ENCODE results near the gene HDAC10.
A peak's percentile ranks its signal among the peaks of the same experiment; 100 is the strongest.
"Not testable (repeated sequence)": the region's sequence is repeated elsewhere in the genome, so short reads cannot be mapped to it uniquely, and the experiment has no call there.

The HDAC10 gene

GRCh38 chr22:50274771-50275170, 23.7 kb upstream of the HDAC10 start:
- no peaks in the 10 kb centered on the region for H3K27me3 ChIP-seq (ENCODE audit: control insufficient read depth in 1 of 2, insufficient read depth in 1 of 2, low read length in 2 of 2)
- H3K9me3 ChIP-seq (ENCODE audit: control insufficient read depth, low read length), result no peaks in the 10 kb centered on the region
- H2AFZ ChIP-seq (ENCODE audit: low read depth, low read length), result no peak overlapping the region
- no peak overlapping the region for H3K14ac ChIP-seq (ENCODE audit: low read length in 2 of 2)
- H2BK12ac ChIP-seq (ENCODE audit: low read length in 2 of 2), result no peak overlapping the region
- H4K8ac ChIP-seq (ENCODE audit: low read length), result no peak overlapping the region
- H2BK5ac ChIP-seq (ENCODE audit: low read depth, low read length, poor library complexity, severe bottlenecking), result no peak overlapping the region
- no peak overlapping the region for H2AK5ac ChIP-seq (ENCODE audit: low read length, severe bottlenecking)
- no peak overlapping the region for H3K4me2 ChIP-seq (ENCODE audit: low read length, poor library complexity, severe bottlenecking)
- no peak overlapping the region for H3K18ac ChIP-seq (ENCODE audit: low read depth in 1 of 2, low read length in 2 of 2)
- H3K27ac ChIP-seq (ENCODE audit: low read length, poor library complexity, severe bottlenecking), result no peak overlapping the region
- no peak overlapping the region for H3K23ac ChIP-seq (ENCODE audit: low read length in 2 of 2)
- H3K4me3 ChIP-seq (ENCODE audit: insufficient read depth in 1 of 2, low read depth in 1 of 2, low read length in 2 of 2), result no peak overlapping the region
- H3K79me1 ChIP-seq (replicated peaks; ENCODE audit: low read length, poor library complexity, severe bottlenecking), result peaks cover 8% of the 10 kb centered on the region
- H4K91ac ChIP-seq (ENCODE audit: low read length), result no peak overlapping the region
- whole genome bisulfite sequencing, result 70% methylated on average over 7 of the region's 7 CpGs
- H2BK15ac ChIP-seq (ENCODE audit: low read depth, poor library complexity, severe bottlenecking), result no peak overlapping the region
- DNase-seq, result no peak
- H3K4me1 ChIP-seq (ENCODE audit: control insufficient read depth, insufficient read depth, low read depth, low read length), result peaks cover 35% of the 10 kb centered on the region
- H3K36me3 ChIP-seq (ENCODE audit: control insufficient read depth in 1 of 2, insufficient read depth in 2 of 2, low read depth in 1 of 2, low read length in 2 of 2), result peaks cover 59 to 68% of the 10 kb centered on the region in 2 experiments
- no peak overlapping the region for H3K9ac ChIP-seq (ENCODE audit: low read length)
- H2BK120ac ChIP-seq (ENCODE audit: low read depth, low read length), result no peak overlapping the region
- H3K4ac ChIP-seq (ENCODE audit: low read depth in 1 of 2, low read length in 2 of 2), result no peak overlapping the region

GRCh38 chr22:50274311-50274710, 23.2 kb upstream of the HDAC10 start:
- H3K4ac ChIP-seq (ENCODE audit: low read depth in 1 of 2, low read length in 2 of 2), result no peak overlapping the region
- no peak overlapping the region for H3K23ac ChIP-seq (ENCODE audit: low read length in 2 of 2)
- no peak overlapping the region for H3K9ac ChIP-seq (ENCODE audit: low read length)
- no peaks in the 10 kb centered on the region for H3K27me3 ChIP-seq (ENCODE audit: control insufficient read depth in 1 of 2, insufficient read depth in 1 of 2, low read length in 2 of 2)
- H3K79me1 ChIP-seq (replicated peaks; ENCODE audit: low read length, poor library complexity, severe bottlenecking), result peaks cover 4% of the 10 kb centered on the region
- H2BK120ac ChIP-seq (ENCODE audit: low read depth, low read length), result no peak overlapping the region
- no peak overlapping the region for H2BK12ac ChIP-seq (ENCODE audit: low read length in 2 of 2)
- DNase-seq, result peak; percentile 70
- peaks cover 55 to 63% of the 10 kb centered on the region in 2 experiments for H3K36me3 ChIP-seq (ENCODE audit: control insufficient read depth in 1 of 2, insufficient read depth in 2 of 2, low read depth in 1 of 2, low read length in 2 of 2)
- H3K14ac ChIP-seq (ENCODE audit: low read length in 2 of 2), result no peak overlapping the region
- no peak overlapping the region for H3K4me3 ChIP-seq (ENCODE audit: insufficient read depth in 1 of 2, low read depth in 1 of 2, low read length in 2 of 2)
- H3K27ac ChIP-seq (ENCODE audit: low read length, poor library complexity, severe bottlenecking), result no peak overlapping the region
- H3K18ac ChIP-seq (ENCODE audit: low read depth in 1 of 2, low read length in 2 of 2), result no peak overlapping the region
- no peaks in the 10 kb centered on the region for H3K9me3 ChIP-seq (ENCODE audit: control insufficient read depth, low read length)
- no peak overlapping the region for H2BK15ac ChIP-seq (ENCODE audit: low read depth, poor library complexity, severe bottlenecking)
- WGBS, result 97% methylated on average over 4 of the region's 7 CpGs
- H2AK5ac ChIP-seq (ENCODE audit: low read length, severe bottlenecking), result no peak overlapping the region
- H3K4me2 ChIP-seq (ENCODE audit: low read length, poor library complexity, severe bottlenecking), result no peak overlapping the region
- peaks cover 39% of the 10 kb centered on the region for H3K4me1 ChIP-seq (ENCODE audit: control insufficient read depth, insufficient read depth, low read depth, low read length)
- no peak overlapping the region for H2BK5ac ChIP-seq (ENCODE audit: low read depth, low read length, poor library complexity, severe bottlenecking)
- H2AFZ ChIP-seq (ENCODE audit: low read depth, low read length), result no peak overlapping the region
- no peak overlapping the region for H4K91ac ChIP-seq (ENCODE audit: low read length)
- no peak overlapping the region for H4K8ac ChIP-seq (ENCODE audit: low read length)

- not testable (repeated sequence) for H3K27me3 ChIP-seq (ENCODE audit: control insufficient read depth in 1 of 2, insufficient read depth in 1 of 2, low read length in 2 of 2); H3K79me1 ChIP-seq (replicated peaks; ENCODE audit: low read length, poor library complexity, severe bottlenecking); H2BK12ac ChIP-seq (ENCODE audit: low read length in 2 of 2); H3K4ac ChIP-seq (ENCODE audit: low read depth in 1 of 2, low read length in 2 of 2); H2AFZ ChIP-seq (ENCODE audit: low read depth, low read length); H4K8ac ChIP-seq (ENCODE audit: low read length); H3K27ac ChIP-seq (ENCODE audit: low read length, poor library complexity, severe bottlenecking); H3K4me3 ChIP-seq (ENCODE audit: insufficient read depth in 1 of 2, low read depth in 1 of 2, low read length in 2 of 2); DNase-seq; H3K4me2 ChIP-seq (ENCODE audit: low read length, poor library complexity, severe bottlenecking); H3K14ac ChIP-seq (ENCODE audit: low read length in 2 of 2); H2AK5ac ChIP-seq (ENCODE audit: low read length, severe bottlenecking); H2BK15ac ChIP-seq (ENCODE audit: low read depth, poor library complexity, severe bottlenecking); H3K9ac ChIP-seq (ENCODE audit: low read length); H2BK120ac ChIP-seq (ENCODE audit: low read depth, low read length); H4K91ac ChIP-seq (ENCODE audit: low read length); H2BK5ac ChIP-seq (ENCODE audit: low read depth, low read length, poor library complexity, severe bottlenecking); H3K23ac ChIP-seq (ENCODE audit: low read length in 2 of 2); H3K9me3 ChIP-seq (ENCODE audit: control insufficient read depth, low read length); H3K18ac ChIP-seq (ENCODE audit: low read depth in 1 of 2, low read length in 2 of 2)
- WGBS, result 88% methylated on average over 10 of the region's 10 CpGs
- Histone ChIP-seq H3K36me3 (ENCODE audit: control insufficient read depth in 1 of 2, insufficient read depth in 2 of 2, low read depth in 1 of 2, low read length in 2 of 2) (peaks cover 49 to 58% of the 10 kb centered on the region in 2 experiments), H3K4me1 (ENCODE audit: control insufficient read depth, insufficient read depth, low read depth, low read length) (peaks cover 38% of the 10 kb centered on the region)
These were observed 22.7 kb upstream of the HDAC10 start for GRCh38 chr22:50273781-50274180.

GRCh38 chr22:50273352-50273751, 22.3 kb upstream of the HDAC10 start:
- not testable (repeated sequence) for H2BK120ac ChIP-seq (ENCODE audit: low read depth, low read length); H3K79me1 ChIP-seq (replicated peaks; ENCODE audit: low read length, poor library complexity, severe bottlenecking); H3K23ac ChIP-seq (ENCODE audit: low read length in 2 of 2); H3K4me3 ChIP-seq (ENCODE audit: insufficient read depth in 1 of 2, low read depth in 1 of 2, low read length in 2 of 2); H3K4me2 ChIP-seq (ENCODE audit: low read length, poor library complexity, severe bottlenecking); H3K27me3 ChIP-seq (ENCODE audit: control insufficient read depth in 1 of 2, insufficient read depth in 1 of 2, low read length in 2 of 2); H3K4ac ChIP-seq (ENCODE audit: low read depth in 1 of 2, low read length in 2 of 2); DNase-seq; H2BK15ac ChIP-seq (ENCODE audit: low read depth, poor library complexity, severe bottlenecking); H3K9ac ChIP-seq (ENCODE audit: low read length); H2BK12ac ChIP-seq (ENCODE audit: low read length in 2 of 2); H4K91ac ChIP-seq (ENCODE audit: low read length); H3K14ac ChIP-seq (ENCODE audit: low read length in 2 of 2); H3K18ac ChIP-seq (ENCODE audit: low read depth in 1 of 2, low read length in 2 of 2); H4K8ac ChIP-seq (ENCODE audit: low read length); H3K27ac ChIP-seq (ENCODE audit: low read length, poor library complexity, severe bottlenecking); H2BK5ac ChIP-seq (ENCODE audit: low read depth, low read length, poor library complexity, severe bottlenecking); H2AFZ ChIP-seq (ENCODE audit: low read depth, low read length); H3K9me3 ChIP-seq (ENCODE audit: control insufficient read depth, low read length); H2AK5ac ChIP-seq (ENCODE audit: low read length, severe bottlenecking)
- Histone ChIP-seq H3K4me1 (ENCODE audit: control insufficient read depth, insufficient read depth, low read depth, low read length) (peaks cover 38% of the 10 kb centered on the region), H3K36me3 (ENCODE audit: control insufficient read depth in 1 of 2, insufficient read depth in 2 of 2, low read depth in 1 of 2, low read length in 2 of 2) (peaks cover 45 to 53% of the 10 kb centered on the region in 2 experiments)
- WGBS, result 100% methylated on average over 2 of the region's 11 CpGs
